SU-DHL-6 (cell line): Measurements from ENCODE around the gene STK38.

Source experiments
- CTCF ChIP-seq: fragments of 200-600 bp; sonication (generic); IDR thresholded peaks from one replicate; pipeline ENCODE4 v1.5.1; 2017; ENCODE audit warnings: antibody characterized with exemption, mild to moderate bottlenecking, low read length, moderate library complexity; ENCODE audit not compliant: insufficient read depth, poor library complexity, severe bottlenecking
- EZH2phosphoT487 ChIP-seq: fragments of 200-600 bp; sonication (generic), shearing (Covaris generic); conservative IDR thresholded peaks from 2 replicates; pipeline ENCODE4 v1.6.1; 2018; ENCODE audit warnings: mild to moderate bottlenecking, antibody characterized with exemption, low read length, moderate library complexity, mixed read lengths

GRCh38 chr6:36492092-36492491 lies 55.2 kb downstream of the STK38 start:
- no peak for TF ChIP-seq CTCF
- TF ChIP-seq EZH2phosphoT487: no peak
